GM18505 (cell line): ENCODE data around the gene RHOG.
"Not testable (repeated sequence)": the region's sequence is repeated elsewhere in the genome, so short reads cannot be mapped to it uniquely, and the experiment has no call there.

Experiments used
- ATAC-seq: cut with Tn5 transposase; IDR thresholded peaks from one replicate; pipeline ENCODE4 v1.9.1; 2021; ENCODE audit not compliant: unreplicated experiment
- POLR2A ChIP-seq: IDR thresholded peaks from 4 replicates; pipeline ENCODE4 v1.6.1; 2011; ENCODE audit warnings: borderline replicate concordance; ENCODE audit not compliant: insufficient read depth, insufficient read length; ENCODE audit errors: extremely low read depth

The RHOG gene

GRCh38 chr11:3802011-3802790, 38.6 kb downstream of the RHOG start:
- no peak for TF ChIP-seq POLR2A
- ATAC-seq = no peak

- no peak for ATAC-seq
- no peak for TF ChIP-seq POLR2A
Measured at GRCh38 chr11:3799873-3800272, 40.9 kb downstream of the RHOG start.

- no peak for ATAC-seq
- no peak for TF ChIP-seq POLR2A
Measured at GRCh38 chr11:3799143-3799542, 41.6 kb downstream of the RHOG start.

- TF ChIP-seq POLR2A = peak; percentile 89
- ATAC-seq = peak; percentile 90
Measured at GRCh38 chr11:3797329-3798090, 43.2 kb downstream of the RHOG start, which contains the start of gene NUP98. NUP98 (minus strand) TSS chr11:3797554; CDS start chr11:3782117, 15,437 bp downstream.

- peak; percentile 33 for ATAC-seq
- no peak for TF ChIP-seq POLR2A
Measured at GRCh38 chr11:3796801-3797328, 43.9 kb downstream of the RHOG start.

- no peak for ATAC-seq
- no peak for TF ChIP-seq POLR2A
Measured at GRCh38 chr11:3796346-3796745, 44.4 kb downstream of the RHOG start.

- TF ChIP-seq POLR2A = no peak
- ATAC-seq = no peak
Measured at GRCh38 chr11:3796002-3796311, 44.8 kb downstream of the RHOG start.

- ATAC-seq = no peak
- TF ChIP-seq POLR2A = no peak
Measured at GRCh38 chr11:3795131-3796001, 45.4 kb downstream of the RHOG start.

GRCh38 chr11:3794387-3794786, 46.4 kb downstream of the RHOG start:
- not testable (repeated sequence) for ATAC-seq

GRCh38 chr11:3786781-3787428, 53.9 kb downstream of the RHOG start:
- ATAC-seq = no peak
- no peak for TF ChIP-seq POLR2A

- TF ChIP-seq POLR2A = no peak
- no peak for ATAC-seq
Measured at GRCh38 chr11:3783611-3784010, 57.1 kb downstream of the RHOG start.

- no peak for TF ChIP-seq POLR2A
- no peak for ATAC-seq
Measured at GRCh38 chr11:3782963-3783362, 57.8 kb downstream of the RHOG start.

- ATAC-seq = no peak
- TF ChIP-seq POLR2A = no peak
Measured at GRCh38 chr11:3781423-3781822, 59.3 kb downstream of the RHOG start.
